Spleen (tissue), 7 donors: ENCODE data around the gene ARF6.

ENCODE experiments used
- CTCF ChIP-seq, 11 experiments: fragments of 200-600 bp in 7 of 11; fragments of 450-650 bp in 4 of 11; sonication (generic) in 4 of 11; IDR thresholded peaks in 8 of 11; conservative IDR thresholded peaks in 3 of 11; 1 replicate in 7 of 11; 2 replicates in 4 of 11; pipeline versions ENCODE4 v1.4.0 to v1.8.0; 2016 to 2021; ENCODE audit warnings: antibody characterized with exemption in 11 of 11, inconsistent platforms in 4 of 11, mild to moderate bottlenecking in 1 of 11
- POLR2A ChIP-seq, 3 donors: fragments of 450-650 bp; IDR thresholded peaks; one replicate each; pipeline ENCODE4 v1.5.1; 2017; ENCODE audit warnings: antibody characterized with exemption in 3 of 3, mild to moderate bottlenecking in 1 of 3
- donor health status: DM: no; HTN: no; CAD: no; lungs with moderate emphysema.
- donor health status: DM: no; HTN: no; CAD: no.
- donor health status: DM: no; HTN: no; CAD: no.

GRCh38 chr14:49923881-49924280, 31.0 kb downstream of the ARF6 start:
- TF ChIP-seq CTCF (IDR thresholded peaks at IDR 0.05 in 8 of 11, conservative IDR thresholded peaks at IDR 0.05 in 3 of 11) (no peak), POLR2A (IDR thresholded peaks at IDR 0.05) (no peak)
